ENCODE measurements around the gene MRNIP. TPM values are rescaled to one million over a fixed set of nuclear protein-coding genes. Genes with fewer than 3 reads are reported as not detected.

Gene MRNIP
- total and polyA plus RNA-seq, 12 donors, result 6.6 to 45.1 (median 12.7) TPM

DNA sequence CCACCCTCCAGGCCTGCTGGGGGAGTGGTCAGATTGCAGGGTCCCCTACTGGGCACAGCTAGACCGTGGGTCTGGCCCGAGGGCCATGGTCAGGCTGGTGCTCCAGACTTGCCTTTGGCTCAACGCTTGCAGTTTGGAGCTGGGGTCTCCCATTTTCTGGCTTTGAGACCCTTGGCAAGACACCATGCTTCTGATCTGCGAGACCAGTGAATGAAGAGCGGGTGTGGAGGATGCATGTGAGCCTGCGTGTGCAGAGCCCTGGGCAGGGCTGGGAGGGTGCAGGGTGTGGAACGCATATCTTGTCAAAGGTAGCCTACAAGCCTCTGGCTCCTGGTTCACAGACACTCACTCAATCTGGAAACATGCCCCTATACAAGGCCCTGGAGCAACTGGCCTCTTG, 6.1 kb upstream of the MRNIP start:
- ATAC-seq, result no peak
- H3K27ac ChIP-seq, result no peak overlapping the region
- H3K36me3 ChIP-seq, result peaks cover 0 to 80% (median 20%) of the 10 kb centered on the region in 9 donors
- WGBS, 2 donors, result 96 to 98% methylated on average over 7 of the region's 7 CpGs
- peaks cover 0 to 4% (median 0%) of the 10 kb centered on the region in 11 donors for H3K9me3 ChIP-seq
- intact Hi-C loops (cut with DNase I), result no loop called here
- TF ChIP-seq, protein P1, sequence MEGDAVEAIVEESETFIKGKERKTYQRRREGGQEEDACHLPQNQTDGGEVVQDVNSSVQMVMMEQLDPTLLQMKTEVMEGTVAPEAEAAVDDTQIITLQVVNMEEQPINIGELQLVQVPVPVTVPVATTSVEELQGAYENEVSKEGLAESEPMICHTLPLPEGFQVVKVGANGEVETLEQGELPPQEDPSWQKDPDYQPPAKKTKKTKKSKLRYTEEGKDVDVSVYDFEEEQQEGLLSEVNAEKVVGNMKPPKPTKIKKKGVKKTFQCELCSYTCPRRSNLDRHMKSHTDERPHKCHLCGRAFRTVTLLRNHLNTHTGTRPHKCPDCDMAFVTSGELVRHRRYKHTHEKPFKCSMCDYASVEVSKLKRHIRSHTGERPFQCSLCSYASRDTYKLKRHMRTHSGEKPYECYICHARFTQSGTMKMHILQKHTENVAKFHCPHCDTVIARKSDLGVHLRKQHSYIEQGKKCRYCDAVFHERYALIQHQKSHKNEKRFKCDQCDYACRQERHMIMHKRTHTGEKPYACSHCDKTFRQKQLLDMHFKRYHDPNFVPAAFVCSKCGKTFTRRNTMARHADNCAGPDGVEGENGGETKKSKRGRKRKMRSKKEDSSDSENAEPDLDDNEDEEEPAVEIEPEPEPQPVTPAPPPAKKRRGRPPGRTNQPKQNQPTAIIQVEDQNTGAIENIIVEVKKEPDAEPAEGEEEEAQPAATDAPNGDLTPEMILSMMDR (IDR thresholded peaks at IDR 0.05), result no peak
- no peak overlapping the region for H3K4me3 ChIP-seq
- H3K4me1 ChIP-seq, result peaks cover 0 to 9% (median 3%) of the 10 kb centered on the region in 9 donors
- no peaks in the 10 kb centered on the region for H3K27me3 ChIP-seq
- no peak for DNase-seq

DNA sequence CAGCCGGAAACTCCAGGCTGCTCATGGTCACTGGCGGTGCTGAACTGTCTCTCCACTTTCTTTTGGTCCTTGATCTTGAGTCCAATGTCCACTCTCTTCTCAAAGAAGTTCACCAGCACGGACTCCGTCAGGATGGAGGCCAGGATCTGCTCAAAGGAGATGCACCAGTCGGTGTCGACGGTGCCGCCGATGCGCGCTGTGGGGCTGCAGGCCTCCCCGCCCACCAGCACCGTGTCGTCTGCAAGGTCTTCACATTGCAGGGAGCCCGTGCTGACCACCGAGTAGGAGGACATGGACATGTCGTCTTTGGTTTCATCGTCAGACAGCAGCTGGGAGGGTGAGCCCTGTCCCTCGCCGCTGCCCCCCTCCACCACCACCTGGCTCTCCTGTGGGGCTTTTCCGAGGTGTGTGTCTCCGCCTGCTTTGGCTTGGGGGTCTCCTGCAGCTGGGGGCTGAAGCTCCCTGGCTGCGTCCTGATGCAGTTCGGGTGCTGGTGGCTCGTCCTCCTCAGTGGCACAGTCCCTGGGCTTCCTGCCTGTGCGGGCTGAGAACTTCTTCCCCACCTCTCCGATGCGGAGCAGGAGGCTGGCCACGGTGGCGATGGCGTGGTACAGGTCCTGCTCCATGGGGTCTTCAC, 5.0 kb upstream of the MRNIP start:
- intact Hi-C loops (cut with DNase I), result no loop called here
- no peak overlapping the region for H3K27ac ChIP-seq
- WGBS, 2 donors, result 95 to 96% methylated on average over 31 of the region's 31 CpGs
- peaks cover 0 to 14% (median 8%) of the 10 kb centered on the region in 9 donors for H3K4me1 ChIP-seq
- peaks cover 0 to 4% (median 0%) of the 10 kb centered on the region in 11 donors for H3K9me3 ChIP-seq
- ATAC-seq (no peak), DNase-seq (no peak)
- no peak overlapping the region for H3K4me3 ChIP-seq
- TF ChIP-seq, protein P1 (IDR thresholded peaks at IDR 0.05), result no peak
- peaks cover 0 to 69% (median 20%) of the 10 kb centered on the region in 9 donors for H3K36me3 ChIP-seq
- H3K27me3 ChIP-seq, result no peaks in the 10 kb centered on the region

DNA sequence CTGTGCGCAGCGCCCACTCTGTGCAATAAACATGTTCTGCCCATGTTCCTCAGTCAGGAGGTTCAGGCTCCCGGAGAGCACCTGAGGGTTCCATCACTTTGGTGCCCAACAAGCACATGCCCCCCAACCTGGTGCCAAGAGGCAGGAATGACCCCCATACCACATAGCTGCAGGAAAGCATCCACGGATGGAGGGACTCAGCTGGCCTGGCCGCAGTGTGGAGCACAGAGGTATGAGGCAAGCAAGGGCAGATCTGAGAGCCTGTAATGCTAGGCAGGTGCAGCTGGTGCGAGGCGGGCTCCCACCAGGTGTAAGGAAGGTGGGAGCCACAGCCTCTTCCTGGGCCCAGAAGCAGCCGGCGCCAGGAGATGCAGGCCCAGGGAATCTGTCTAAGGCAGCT, 4.3 kb upstream of the MRNIP start:
- no peak for ATAC-seq
- intact Hi-C loops (cut with DNase I), result no loop called here
- Histone ChIP-seq H3K27ac (no peak overlapping the region), H3K4me3 (no peak overlapping the region), H3K4me1 (peaks cover 0 to 17% (median 9%) of the 10 kb centered on the region in 9 donors), H3K27me3 (no peaks in the 10 kb centered on the region), H3K9me3 (peaks cover 0 to 4% (median 0%) of the 10 kb centered on the region in 11 donors), H3K36me3 (peaks cover 0 to 62% (median 20%) of the 10 kb centered on the region in 9 donors)
- TF ChIP-seq, protein P1 (IDR thresholded peaks at IDR 0.05), result no peak
- DNase-seq, result no peak
- WGBS, 2 donors, result 99% methylated on average over 9 of the region's 9 CpGs

DNA sequence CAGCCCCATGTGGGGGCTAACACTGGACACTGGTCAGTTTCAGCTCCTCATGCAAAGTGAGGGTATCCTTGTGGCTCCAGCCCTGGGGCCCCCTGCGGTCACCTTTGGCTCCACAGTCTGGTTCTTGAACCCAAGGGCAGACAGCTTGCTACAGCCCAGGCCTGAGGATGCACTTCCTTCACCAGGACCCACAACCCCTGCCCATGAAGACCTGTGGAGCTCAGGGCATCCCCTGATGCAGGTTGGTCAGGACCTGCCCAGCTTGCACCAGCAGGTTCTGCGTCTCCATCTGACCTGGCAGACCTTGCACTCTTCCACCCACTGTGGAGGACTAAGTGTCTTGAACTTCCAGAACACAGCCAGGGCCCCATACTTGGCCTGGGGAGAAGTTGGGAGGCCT, 3.7 kb upstream of the MRNIP start:
- no peak for DNase-seq
- ATAC-seq, result no peak
- Histone ChIP-seq H3K9me3 (peaks cover 0 to 4% (median 0%) of the 10 kb centered on the region in 11 donors), H3K4me1 (peaks cover 0 to 23% (median 15%) of the 10 kb centered on the region in 9 donors), H3K27ac (no peak overlapping the region), H3K4me3 (no peak overlapping the region), H3K36me3 (peaks cover 0 to 57% (median 20%) of the 10 kb centered on the region in 9 donors), H3K27me3 (no peaks in the 10 kb centered on the region)
- 94 to 97% methylated on average over 2 of the region's 2 CpGs for WGBS, 2 donors
- intact Hi-C loops (cut with DNase I), result no loop called here
- TF ChIP-seq, protein P1 (IDR thresholded peaks at IDR 0.05), result no peak
